T-helper 2 cell treated with Interferon-gamma antibody and Interleukin-4, amounts not matched to agents 5 μg/mL and 100 μg/mL, for 36 hours (primary cell): Measurements from ENCODE around the gene GLT6D1.

Source experiments
- DNase-seq: peaks from one replicate; pipeline ENCODE4 v3.0.0; 2021; ENCODE audit warnings: low spot score
- H3K27ac Mint-ChIP-seq: one replicate; pipeline ENCODE4 v1.8.0; 2021; ENCODE audit warnings: mild to moderate bottlenecking, mixed read lengths
- H3K27me3 Mint-ChIP-seq: one replicate; pipeline ENCODE4 v1.8.0; 2021; ENCODE audit warnings: low read depth, mixed read lengths
- H3K36me3 Mint-ChIP-seq: one replicate; pipeline ENCODE4 v1.8.0; 2021; ENCODE audit warnings: low read depth, mixed read lengths
- H3K4me1 Mint-ChIP-seq: one replicate; pipeline ENCODE4 v1.8.0; 2021; ENCODE audit warnings: low read depth, mixed read lengths
- H3K4me3 Mint-ChIP-seq: one replicate; pipeline ENCODE4 v1.8.0; 2022; ENCODE audit warnings: mild to moderate bottlenecking, moderate library complexity, mixed read lengths
- H3K9me3 Mint-ChIP-seq: one replicate; pipeline ENCODE4 v1.8.0; 2021; ENCODE audit warnings: mixed read lengths

GLT6D1 gene

DNA sequence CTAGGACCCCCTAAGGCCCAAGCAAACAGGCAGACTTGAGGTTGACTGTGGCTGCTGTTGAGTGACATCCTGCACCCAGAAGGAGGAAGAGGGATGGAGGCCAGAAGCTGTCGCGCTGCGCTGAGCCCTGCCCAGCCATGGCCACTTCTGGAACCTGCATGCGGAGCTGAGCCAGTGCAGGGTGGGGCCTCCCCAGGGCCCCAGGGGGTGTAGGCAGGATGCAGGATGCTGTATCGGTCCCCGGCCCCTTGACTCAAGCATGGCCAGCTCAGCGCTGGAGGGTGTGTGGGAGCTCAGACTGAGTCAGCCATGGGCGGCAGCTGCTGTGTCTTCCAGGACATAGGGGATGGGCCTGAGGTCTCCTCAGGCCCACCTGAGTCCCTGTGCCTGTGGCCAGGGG is 26.9 kb downstream of the GLT6D1 start:
- H3K27me3 Mint-ChIP-seq, result no peaks in the 10 kb centered on the region

GRCh38 chr9:135611875-135612209 is 27.5 kb downstream of the GLT6D1 start:
- H3K4me1 Mint-ChIP-seq, result no peaks in the 10 kb centered on the region
- no peak for DNase-seq
- no peaks in the 10 kb centered on the region for H3K27me3 Mint-ChIP-seq
- H3K4me3 Mint-ChIP-seq, result no peak overlapping the region
- H3K9me3 Mint-ChIP-seq, result no peaks in the 10 kb centered on the region
- H3K27ac Mint-ChIP-seq, result no peak overlapping the region
- H3K36me3 Mint-ChIP-seq, result no peaks in the 10 kb centered on the region

More for the DNA sequence above, 26.9 kb downstream of the GLT6D1 start:
- H3K36me3 Mint-ChIP-seq, result no peaks in the 10 kb centered on the region
- no peaks in the 10 kb centered on the region for H3K9me3 Mint-ChIP-seq
- H3K27ac Mint-ChIP-seq, result no peak overlapping the region
- no peak for DNase-seq
- no peak overlapping the region for H3K4me3 Mint-ChIP-seq
- H3K4me1 Mint-ChIP-seq, result no peaks in the 10 kb centered on the region

GRCh38 chr9:135611142-135611874 is 28.0 kb downstream of the GLT6D1 start:
- H3K4me1 Mint-ChIP-seq, result no peaks in the 10 kb centered on the region
- H3K27ac Mint-ChIP-seq, result no peak overlapping the region
- no peaks in the 10 kb centered on the region for H3K36me3 Mint-ChIP-seq
- no peak overlapping the region for H3K4me3 Mint-ChIP-seq
- H3K9me3 Mint-ChIP-seq, result no peaks in the 10 kb centered on the region
- DNase-seq, result no peak
- no peaks in the 10 kb centered on the region for H3K27me3 Mint-ChIP-seq

GRCh38 chr9:135610290-135611141 is 28.8 kb downstream of the GLT6D1 start:
- H3K27me3 Mint-ChIP-seq, result no peaks in the 10 kb centered on the region
- H3K4me3 Mint-ChIP-seq, result no peak overlapping the region
- no peak for DNase-seq
- H3K4me1 Mint-ChIP-seq, result no peaks in the 10 kb centered on the region
- H3K9me3 Mint-ChIP-seq, result no peaks in the 10 kb centered on the region
- H3K36me3 Mint-ChIP-seq, result no peaks in the 10 kb centered on the region
- H3K27ac Mint-ChIP-seq, result no peak overlapping the region

GRCh38 chr9:135609366-135609955 is 29.9 kb downstream of the GLT6D1 start:
- Mint-ChIP-seq H3K27me3 (no peaks in the 10 kb centered on the region), H3K36me3 (no peaks in the 10 kb centered on the region), H3K27ac (no peak overlapping the region), H3K9me3 (no peaks in the 10 kb centered on the region), H3K4me3 (no peak overlapping the region), H3K4me1 (no peaks in the 10 kb centered on the region)
- no peak for DNase-seq

DNA sequence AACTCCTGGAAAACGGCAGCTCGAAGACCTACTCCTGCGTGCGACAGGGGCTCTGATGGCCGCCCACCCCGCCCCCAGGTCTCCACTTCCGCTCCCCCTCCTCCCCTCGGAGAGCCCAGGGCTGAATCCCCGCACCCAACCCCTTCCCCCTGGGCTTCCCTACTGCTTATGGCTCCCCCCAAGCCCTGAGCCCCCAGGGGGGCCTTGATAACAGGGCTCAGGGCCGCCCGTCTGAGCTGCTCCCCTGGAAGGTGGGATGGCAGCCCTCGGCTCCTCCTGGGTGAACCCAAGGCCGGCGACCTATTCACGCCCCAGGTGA is 30.4 kb downstream of the GLT6D1 start:
- Mint-ChIP-seq H3K27me3 (no peaks in the 10 kb centered on the region), H3K9me3 (no peaks in the 10 kb centered on the region), H3K4me1 (no peaks in the 10 kb centered on the region), H3K36me3 (no peaks in the 10 kb centered on the region), H3K4me3 (no peak overlapping the region), H3K27ac (no peak overlapping the region)
- no peak for DNase-seq

GRCh38 chr9:135608294-135608998 is 30.9 kb downstream of the GLT6D1 start:
- H3K9me3 Mint-ChIP-seq, result no peaks in the 10 kb centered on the region
- H3K36me3 Mint-ChIP-seq, result no peaks in the 10 kb centered on the region
- H3K27me3 Mint-ChIP-seq, result no peaks in the 10 kb centered on the region
- no peak overlapping the region for H3K4me3 Mint-ChIP-seq
- no peak overlapping the region for H3K27ac Mint-ChIP-seq
- H3K4me1 Mint-ChIP-seq, result no peaks in the 10 kb centered on the region
- no peak for DNase-seq

- Mint-ChIP-seq H3K4me3 (no peak overlapping the region), H3K27ac (no peak overlapping the region), H3K27me3 (no peaks in the 10 kb centered on the region), H3K36me3 (no peaks in the 10 kb centered on the region), H3K4me1 (no peaks in the 10 kb centered on the region), H3K9me3 (no peaks in the 10 kb centered on the region)
- DNase-seq, result no peak
These were observed 31.7 kb downstream of the GLT6D1 start for GRCh38 chr9:135607401-135608293.

- Mint-ChIP-seq H3K27me3 (no peaks in the 10 kb centered on the region), H3K36me3 (no peaks in the 10 kb centered on the region), H3K9me3 (no peaks in the 10 kb centered on the region), H3K27ac (no peak overlapping the region), H3K4me3 (no peak overlapping the region), H3K4me1 (no peaks in the 10 kb centered on the region)
- no peak for DNase-seq
These were observed 32.5 kb downstream of the GLT6D1 start for GRCh38 chr9:135606885-135607259.

- Mint-ChIP-seq H3K27ac (no peak overlapping the region), H3K9me3 (no peaks in the 10 kb centered on the region), H3K36me3 (no peaks in the 10 kb centered on the region), H3K4me3 (no peak overlapping the region), H3K4me1 (no peaks in the 10 kb centered on the region), H3K27me3 (peaks cover 2% of the 10 kb centered on the region)
- DNase-seq, result no peak
These were observed 34.0 kb downstream of the GLT6D1 start for GRCh38 chr9:135605238-135605781.

- Mint-ChIP-seq H3K4me3 (no peak overlapping the region), H3K27me3 (peaks cover 3% of the 10 kb centered on the region), H3K27ac (no peak overlapping the region), H3K9me3 (no peaks in the 10 kb centered on the region), H3K36me3 (no peaks in the 10 kb centered on the region), H3K4me1 (no peaks in the 10 kb centered on the region)
- DNase-seq, result no peak
These were observed 34.7 kb downstream of the GLT6D1 start for GRCh38 chr9:135604437-135605237.

GRCh38 chr9:135602789-135603481 is 36.4 kb downstream of the GLT6D1 start:
- H3K9me3 Mint-ChIP-seq, result no peaks in the 10 kb centered on the region
- H3K4me1 Mint-ChIP-seq, result no peaks in the 10 kb centered on the region
- H3K4me3 Mint-ChIP-seq, result no peak overlapping the region
- no peaks in the 10 kb centered on the region for H3K36me3 Mint-ChIP-seq
- DNase-seq, result peak; percentile 30
- no peak overlapping the region for H3K27ac Mint-ChIP-seq
- peaks cover 6% of the 10 kb centered on the region for H3K27me3 Mint-ChIP-seq
